SK-N-SH treated with all-trans-retinoic acid at 6 μM for 48 hours (cell line): ENCODE data around the gene WDR18.

Experiments
- ATAC-seq: fragments of 200-7000 bp; cut with Tn5 transposase; 3 replicates; pipeline ENCODE4 v1.9.1; 2020; ENCODE audit warnings: mild to moderate bottlenecking, moderate library complexity
- ARNTL ChIP-seq: fragments of 450-650 bp; formaldehyde crosslinking; IDR thresholded peaks from 2 replicates; pipeline ENCODE4 v1.5.0; 2020; ENCODE audit warnings: low read depth, mild to moderate bottlenecking, moderate library complexity, borderline replicate concordance
- BACH2 ChIP-seq: fragments of 250-450 bp; sonication (Bioruptor Pico); IDR thresholded peaks from 2 replicates; pipeline ENCODE4 v1.9.0; 2021; ENCODE audit warnings: mild to moderate bottlenecking, borderline replicate concordance
- CREB5 ChIP-seq: fragments of 250-450 bp; sonication (Bioruptor Pico); IDR thresholded peaks from 2 replicates; pipeline ENCODE4 v1.5.1; 2020; ENCODE audit warnings: low read depth, mild to moderate bottlenecking, moderate library complexity
- CSDC2 ChIP-seq: fragments of 250-450 bp; sonication (Bioruptor Pico); IDR thresholded peaks from 2 replicates; pipeline ENCODE4 v1.5.0; 2020; ENCODE audit warnings: mild to moderate bottlenecking, moderate library complexity
- CSRNP3 ChIP-seq: fragments of 250-450 bp; sonication (Bioruptor Pico); IDR thresholded peaks from 2 replicates; pipeline ENCODE4 v1.5.1; 2021; ENCODE audit warnings: mild to moderate bottlenecking, moderate library complexity
- ESRRG ChIP-seq: fragments of 250-450 bp; sonication (Bioruptor Pico); IDR thresholded peaks from 2 replicates; pipeline ENCODE4 v1.6.1; 2021; ENCODE audit warnings: mild to moderate bottlenecking
- GLIS3 ChIP-seq: fragments of 250-450 bp; sonication (Bioruptor Pico); IDR thresholded peaks from 2 replicates; pipeline ENCODE4 v1.5.0; 2020; ENCODE audit warnings: mild to moderate bottlenecking, moderate library complexity
- POU6F1 ChIP-seq: fragments of 250-450 bp; sonication (Bioruptor Pico); IDR thresholded peaks from 2 replicates; pipeline ENCODE4 v1.8.0; 2021; ENCODE audit warnings: low read depth, mild to moderate bottlenecking, moderate library complexity, borderline replicate concordance
- PPARA ChIP-seq: fragments of 250-450 bp; sonication (Bioruptor Pico); IDR thresholded peaks from 2 replicates; pipeline ENCODE4 v1.5.0; 2020; ENCODE audit warnings: mild to moderate bottlenecking, borderline replicate concordance
- RARB ChIP-seq: fragments of 250-450 bp; sonication (Bioruptor Pico); IDR thresholded peaks from 2 replicates; pipeline ENCODE4 v1.8.0; 2021; ENCODE audit warnings: mild to moderate bottlenecking, moderate library complexity
- TSHZ2 ChIP-seq: fragments of 250-450 bp; sonication (Bioruptor Pico); IDR thresholded peaks from 2 replicates; pipeline ENCODE4 v1.5.0; 2020; ENCODE audit warnings: mild to moderate bottlenecking, moderate library complexity
- ZFP3 ChIP-seq: fragments of 250-450 bp; sonication (Bioruptor Pico); IDR thresholded peaks from 2 replicates; pipeline ENCODE4 v1.5.0; 2020; ENCODE audit warnings: mild to moderate bottlenecking, moderate library complexity
- ZFP30 ChIP-seq: fragments of 450-650 bp; formaldehyde crosslinking; IDR thresholded peaks from 2 replicates; pipeline ENCODE4 v1.5.0; 2022; ENCODE audit warnings: mild to moderate bottlenecking, moderate library complexity
- ZNF565 ChIP-seq: fragments of 450-650 bp; formaldehyde crosslinking; conservative IDR thresholded peaks from 2 replicates; pipeline ENCODE4 v1.5.0; 2020; ENCODE audit warnings: low read depth, mild to moderate bottlenecking, moderate library complexity
- ZNF70 ChIP-seq: fragments of 450-650 bp; formaldehyde crosslinking; IDR thresholded peaks from 2 replicates; pipeline ENCODE4 v1.5.0; 2020; ENCODE audit warnings: mild to moderate bottlenecking, moderate library complexity
- ZNF8 ChIP-seq: fragments of 450-650 bp; formaldehyde crosslinking; IDR thresholded peaks from 2 replicates; pipeline ENCODE4 v1.5.0; 2020; ENCODE audit warnings: mild to moderate bottlenecking, moderate library complexity

WDR18 gene

GRCh38 chr19:1040476-1041271 is 56.5 kb downstream of the WDR18 start:
- peak; percentile 70 for ATAC-seq
- no peak for TF ChIP-seq CREB5
- TF ChIP-seq ZFP30: no peak
- no peak for TF ChIP-seq CSDC2 (CRISPR knock-in tag)
- no peak for TF ChIP-seq POU6F1 (CRISPR knock-in tag)
- TF ChIP-seq ZNF565 (CRISPR knock-in tag): no peak
- TF ChIP-seq GLIS3 (CRISPR knock-in tag): no peak

GRCh38 chr19:1041272-1041834 is 57.2 kb downstream of the WDR18 start:
- ATAC-seq: peak; percentile 0
- TF ChIP-seq BACH2 (CRISPR knock-in tag): no peak
- TF ChIP-seq PPARA: no peak
- no peak for TF ChIP-seq CSRNP3
- TF ChIP-seq ESRRG (CRISPR knock-in tag): no peak
- TF ChIP-seq ZNF70 (CRISPR knock-in tag): no peak

- no peak for TF ChIP-seq ZNF8 (CRISPR knock-in tag)
- no peak for TF ChIP-seq BACH2 (CRISPR knock-in tag)
- no peak for TF ChIP-seq ZFP30
- TF ChIP-seq PPARA: no peak
- no peak for TF ChIP-seq ZNF70 (CRISPR knock-in tag)
- TF ChIP-seq ZFP3 (CRISPR knock-in tag): no peak
- no peak for TF ChIP-seq TSHZ2 (CRISPR knock-in tag)
- TF ChIP-seq RARB (CRISPR knock-in tag): no peak
- TF ChIP-seq POU6F1 (CRISPR knock-in tag): no peak
- no peak for TF ChIP-seq ARNTL (CRISPR knock-in tag)
- ATAC-seq: no peak
Observed at GRCh38 chr19:1041835-1042685, 57.9 kb downstream of the WDR18 start.
